GM20431 (cell line): ENCODE measurements around the gene UGT1A7.

ENCODE experiments used
- in situ Hi-C: fragments of 300-500 bp; cut with MseI, MboI; formaldehyde crosslinking; loops from one replicate; pipeline ENCODE4 v1.15.0; 2020; ENCODE audit warnings: low sequenced_read_pairs; ENCODE audit not compliant: unreplicated experiment

Gene UGT1A7

GRCh38 chr2:233811732-233812131, 130.0 kb downstream of the UGT1A7 start:
- in situ Hi-C loops = no loop called here

- in situ Hi-C loops = no loop called here
Measured at GRCh38 chr2:233813236-233814055, 131.7 kb downstream of the UGT1A7 start.

GRCh38 chr2:233814056-233814835, 132.5 kb downstream of the UGT1A7 start:
- in situ Hi-C loops = no loop called here

GRCh38 chr2:233815861-233816260, 134.2 kb downstream of the UGT1A7 start:
- in situ Hi-C loops = no loop called here

- in situ Hi-C loops = no loop called here
Measured at GRCh38 chr2:233816334-233816733, 134.6 kb downstream of the UGT1A7 start.

- in situ Hi-C loops = no loop called here
Measured at GRCh38 chr2:233816771-233817170, 135.1 kb downstream of the UGT1A7 start.

- in situ Hi-C loops = no loop called here
Measured at GRCh38 chr2:233817361-233817911, 135.7 kb downstream of the UGT1A7 start.

GRCh38 chr2:233817995-233818638, 136.4 kb downstream of the UGT1A7 start:
- in situ Hi-C loops = no loop called here

GRCh38 chr2:233818639-233819621, 137.2 kb downstream of the UGT1A7 start:
- in situ Hi-C loops = no loop called here

- in situ Hi-C loops = no loop called here
Measured at GRCh38 chr2:233819884-233820773, 138.4 kb downstream of the UGT1A7 start.

- in situ Hi-C loops = no loop called here
Measured at GRCh38 chr2:233820774-233821105, 139.0 kb downstream of the UGT1A7 start.

GRCh38 chr2:233821196-233821595, 139.5 kb downstream of the UGT1A7 start:
- in situ Hi-C loops = no loop called here

- in situ Hi-C loops = no loop called here
Measured at GRCh38 chr2:233821709-233822100, 140.0 kb downstream of the UGT1A7 start.

- in situ Hi-C loops = no loop called here
Measured at GRCh38 chr2:233822101-233822771, 140.5 kb downstream of the UGT1A7 start.
